A204.1 (cell line): Measurements from ENCODE around the gene PPP2R1A.
"Not testable (repeated sequence)": the region's sequence is repeated elsewhere in the genome, so short reads cannot be mapped to it uniquely, and the experiment has no call there.

Experiments used
- FAIRE-seq: peaks from 2 replicates; lab custom pipeline; 2012; peaks lifted over from hg19 to GRCh38; lab: Jason Lieb, UNC

The PPP2R1A gene

GRCh38 chr19:52244021-52244420 lies 54.2 kb downstream of the PPP2R1A start:
- FAIRE-seq = no peak

DNA sequence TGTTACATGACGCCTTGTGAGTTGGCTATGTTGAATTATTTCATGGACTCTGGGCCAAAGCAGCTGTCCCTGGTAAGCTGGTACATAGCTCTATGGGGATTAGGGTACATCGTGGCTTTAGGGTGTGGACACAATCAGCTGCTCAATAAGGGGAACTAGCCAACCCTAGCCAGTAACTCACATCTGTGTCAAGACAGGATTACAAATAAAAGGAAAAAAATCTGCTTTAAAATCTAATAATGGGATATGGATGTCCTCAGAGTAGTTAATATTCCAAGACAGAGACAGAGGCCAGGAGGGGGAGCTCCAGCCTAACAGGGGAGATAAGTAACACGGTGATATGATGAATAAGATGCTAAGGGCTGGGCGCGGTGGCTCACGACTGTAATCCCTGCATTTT lies 58.4 kb downstream of the PPP2R1A start:
- FAIRE-seq = no peak

DNA sequence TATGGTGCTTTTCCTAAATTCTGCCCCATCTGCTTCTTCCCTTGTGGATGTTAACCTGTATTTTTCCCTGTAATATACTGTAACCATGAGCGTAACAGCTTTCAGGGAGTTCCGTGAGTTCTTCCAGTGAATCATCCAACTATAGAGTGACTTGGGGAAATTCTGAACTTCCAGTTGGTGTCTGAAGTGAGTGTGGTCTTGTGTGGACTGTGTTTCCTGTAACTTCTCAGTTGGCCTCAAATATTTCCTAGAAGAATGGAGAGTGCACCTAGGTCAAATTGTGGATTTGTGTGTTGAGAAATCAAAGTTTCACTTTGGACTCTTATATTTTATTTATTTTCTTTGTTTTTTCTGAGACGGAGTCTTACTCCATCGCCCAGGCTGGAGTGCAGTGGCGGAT lies 68.6 kb downstream of the PPP2R1A start:
- FAIRE-seq = no peak

GRCh38 chr19:52265556-52265955 lies 75.7 kb downstream of the PPP2R1A start:
- FAIRE-seq = not testable (repeated sequence)

GRCh38 chr19:52269338-52270261 lies 79.7 kb downstream of the PPP2R1A start, which contains the start of gene ZNF766:
Gene ZNF766 (plus strand): TSS chr19:52269587. CDS start chr19:52269614, 27 bp downstream.
- FAIRE-seq = peak; percentile 93

GRCh38 chr19:52270266-52270885 lies 80.5 kb downstream of the PPP2R1A start:
- FAIRE-seq = no peak

DNA sequence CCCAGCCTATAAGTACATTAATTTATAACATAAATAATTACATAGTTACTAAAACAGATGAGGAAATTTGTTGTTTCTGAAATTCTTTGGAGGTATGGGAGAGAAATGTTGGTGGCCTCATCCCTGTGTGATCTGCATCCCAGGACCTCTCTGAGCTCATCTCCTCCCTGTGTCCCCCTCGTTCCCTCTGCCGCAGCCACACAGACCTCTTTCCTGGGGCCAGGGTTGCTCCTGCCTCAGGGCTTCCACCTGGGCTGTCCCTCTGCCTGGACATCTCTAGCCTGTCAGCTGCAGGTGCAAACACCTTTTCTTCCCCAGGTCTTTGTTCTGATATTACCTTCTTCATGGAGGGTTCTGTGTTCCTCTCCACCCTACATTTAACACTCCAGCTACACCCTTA lies 83.4 kb downstream of the PPP2R1A start:
- FAIRE-seq = no peak

GRCh38 chr19:52274191-52274590 lies 84.3 kb downstream of the PPP2R1A start:
- FAIRE-seq = no peak

DNA sequence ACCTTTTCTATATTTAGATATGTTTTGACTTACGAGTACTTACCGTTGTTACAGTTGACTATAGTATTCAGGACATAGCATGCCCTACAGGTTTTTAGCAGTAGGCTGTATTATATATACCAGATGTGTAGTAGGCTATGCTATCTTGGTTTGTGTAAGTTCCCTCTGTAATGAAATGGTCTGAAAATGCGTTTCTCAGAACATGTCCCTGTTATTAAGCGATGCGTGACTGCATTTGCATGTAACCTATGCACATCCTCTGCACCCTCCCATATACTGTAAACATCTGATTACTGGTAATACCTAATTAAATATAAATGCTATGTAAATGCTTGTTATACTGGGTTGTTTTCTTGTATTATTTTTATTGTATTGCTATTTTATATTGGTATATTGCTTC lies 86.1 kb downstream of the PPP2R1A start:
- no peak for FAIRE-seq

DNA sequence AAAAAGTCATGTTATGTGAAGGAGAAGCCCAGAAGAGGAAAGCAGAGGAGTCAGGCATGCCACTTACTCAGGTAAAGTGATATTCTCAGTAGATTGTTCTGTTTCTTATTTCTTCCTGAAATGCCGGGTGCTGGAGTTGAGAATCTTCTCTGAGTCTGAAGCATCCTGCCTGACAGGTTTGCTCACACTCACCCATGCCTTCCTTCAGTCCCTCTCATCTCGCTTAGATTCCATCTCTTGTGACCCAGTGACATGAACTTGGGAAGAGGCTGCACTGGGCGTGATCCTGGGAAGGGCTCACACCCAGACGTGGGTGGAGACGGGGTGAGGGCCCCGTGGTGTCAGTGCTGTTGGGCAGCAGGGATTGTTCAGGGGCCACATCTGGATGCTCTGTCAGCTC lies 87.6 kb downstream of the PPP2R1A start:
- no peak for FAIRE-seq
